ENCODE measurements around the gene PACS1. TPM values are rescaled to one million over a fixed set of nuclear protein-coding genes. Genes with fewer than 3 reads are reported as not detected.

PACS1 gene
- total and polyA plus RNA-seq, 2 donors (not counting 1 experiment from before 2014, with no cell fraction given), result 131 to 303 TPM

DNA sequence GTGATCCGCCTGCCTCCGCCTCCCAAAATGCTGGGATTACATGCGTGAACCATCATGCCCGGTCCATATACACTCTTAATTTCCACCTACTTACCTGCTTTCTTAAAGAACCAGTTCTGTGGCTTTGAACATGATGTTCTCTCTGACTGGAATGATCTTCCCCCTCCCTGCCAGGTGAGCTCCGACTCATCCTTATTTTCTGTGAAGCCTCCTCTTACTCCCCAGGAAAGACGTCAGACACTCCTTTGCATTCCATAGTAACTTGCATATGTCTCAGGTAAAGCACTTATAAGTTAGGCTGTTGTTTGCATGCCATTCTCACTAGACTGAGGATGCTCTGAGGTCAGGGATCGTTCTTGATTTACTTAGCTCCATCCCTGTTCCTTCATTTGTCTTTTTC, 106.6 kb downstream of the PACS1 start:
- Histone ChIP-seq H3K27me3 (replicated peaks in 1 of 4; ENCODE audit: control extremely low read depth in 1 of 4, control insufficient read depth in 3 of 4, insufficient read depth in 4 of 4, low read length in 3 of 4) (no peaks in the 10 kb centered on the region), H2AFZ (ENCODE audit: insufficient read depth, low read depth, low read length, poor library complexity, severe bottlenecking) (no peak overlapping the region), H3K36me3 (replicated peaks in 1 of 2; ENCODE audit: control extremely low read depth in 1 of 2, control insufficient read depth in 1 of 2, extremely low read depth in 1 of 2, insufficient read depth in 2 of 2, low read length in 1 of 2) (peaks cover 0 to 5% of the 10 kb centered on the region in 2 experiments), H3K4me3 (ENCODE audit: control extremely low read depth in 1 of 5, extremely low read depth in 1 of 5, insufficient read depth in 1 of 5, low read depth in 2 of 5, low read length in 4 of 5) (no peak overlapping the region), H3K4me1 (ENCODE audit: control insufficient read depth in 2 of 2, insufficient read depth in 2 of 2, low read length in 2 of 2) (no peaks in the 10 kb centered on the region), H3K27ac (ENCODE audit: low read length in 2 of 2) (no peak overlapping the region), H3K9ac (ENCODE audit: low read length) (no peak overlapping the region), H3K9me3 (ENCODE audit: control extremely low read depth in 1 of 3, control insufficient read depth in 2 of 3, insufficient read depth in 1 of 3, low read length in 2 of 3) (no peaks in the 10 kb centered on the region), H4K20me1 (ENCODE audit: control insufficient read depth, insufficient read depth, low read length, poor library complexity, severe bottlenecking) (peaks cover 68% of the 10 kb centered on the region), H3K79me2 (ENCODE audit: control insufficient read depth, insufficient read depth, low read length) (peaks cover 85% of the 10 kb centered on the region), H3K4me2 (replicated peaks; ENCODE audit: low read depth, low read length, poor library complexity, severe bottlenecking) (no peak overlapping the region)
- TF ChIP-seq, protein P1, sequence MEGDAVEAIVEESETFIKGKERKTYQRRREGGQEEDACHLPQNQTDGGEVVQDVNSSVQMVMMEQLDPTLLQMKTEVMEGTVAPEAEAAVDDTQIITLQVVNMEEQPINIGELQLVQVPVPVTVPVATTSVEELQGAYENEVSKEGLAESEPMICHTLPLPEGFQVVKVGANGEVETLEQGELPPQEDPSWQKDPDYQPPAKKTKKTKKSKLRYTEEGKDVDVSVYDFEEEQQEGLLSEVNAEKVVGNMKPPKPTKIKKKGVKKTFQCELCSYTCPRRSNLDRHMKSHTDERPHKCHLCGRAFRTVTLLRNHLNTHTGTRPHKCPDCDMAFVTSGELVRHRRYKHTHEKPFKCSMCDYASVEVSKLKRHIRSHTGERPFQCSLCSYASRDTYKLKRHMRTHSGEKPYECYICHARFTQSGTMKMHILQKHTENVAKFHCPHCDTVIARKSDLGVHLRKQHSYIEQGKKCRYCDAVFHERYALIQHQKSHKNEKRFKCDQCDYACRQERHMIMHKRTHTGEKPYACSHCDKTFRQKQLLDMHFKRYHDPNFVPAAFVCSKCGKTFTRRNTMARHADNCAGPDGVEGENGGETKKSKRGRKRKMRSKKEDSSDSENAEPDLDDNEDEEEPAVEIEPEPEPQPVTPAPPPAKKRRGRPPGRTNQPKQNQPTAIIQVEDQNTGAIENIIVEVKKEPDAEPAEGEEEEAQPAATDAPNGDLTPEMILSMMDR (IDR thresholded peaks at IDR 0.05), result no peak
- TF ChIP-seq EZH2 (IDR thresholded peaks at IDR 0.05; ENCODE audit: borderline replicate concordance, insufficient read depth, low read depth, low read length, poor library complexity, severe bottlenecking), result no peak
- intact Hi-C loops (cut with micrococcal nuclease), result no loop called here
- Mint-ChIP-seq H3K27ac (no peak overlapping the region), H3K27me3 (no peaks in the 10 kb centered on the region), H3K4me3 (no peak overlapping the region), H3K4me1 (peaks cover 30% of the 10 kb centered on the region), H3K9me3 (ENCODE audit: insufficient read depth) (no peaks in the 10 kb centered on the region)
- ATAC-seq (ENCODE audit: low read depth) (no peak), DNase-seq (no peak)
- POLR2A ChIA-PET, result no interaction called here
- CTCF ChIA-PET, result no interaction called here
- WGBS (ENCODE audit: insufficient coverage), result 96% methylated on average over 4 of the region's 7 CpGs

DNA sequence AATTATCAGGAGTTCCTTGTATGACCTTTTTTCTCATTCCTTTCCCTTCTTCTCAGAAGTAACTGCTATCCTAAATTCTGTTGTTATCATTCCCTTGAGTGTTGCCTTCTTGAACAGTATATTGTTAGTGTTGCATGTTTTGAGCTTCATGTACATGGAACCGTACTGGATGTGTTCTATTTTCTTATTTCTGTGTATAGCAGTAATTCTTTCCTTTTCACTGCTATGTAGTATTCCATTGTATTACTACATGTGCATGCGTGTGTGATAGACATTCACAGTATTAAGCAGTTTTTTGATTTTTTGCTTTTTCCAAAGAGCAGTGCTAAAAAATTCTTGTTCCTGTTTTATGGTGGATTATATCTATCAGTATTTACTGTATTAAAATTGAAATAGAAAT, 108.1 kb downstream of the PACS1 start:
- H3K4me2 ChIP-seq (replicated peaks; ENCODE audit: low read depth, low read length, poor library complexity, severe bottlenecking), result no peak overlapping the region
- H3K27me3 ChIP-seq (replicated peaks in 1 of 4; ENCODE audit: control extremely low read depth in 1 of 4, control insufficient read depth in 3 of 4, insufficient read depth in 4 of 4, low read length in 3 of 4), result no peaks in the 10 kb centered on the region
- H3K36me3 ChIP-seq (replicated peaks in 1 of 2; ENCODE audit: control extremely low read depth in 1 of 2, control insufficient read depth in 1 of 2, extremely low read depth in 1 of 2, insufficient read depth in 2 of 2, low read length in 1 of 2), result no peaks in the 10 kb centered on the region
- H3K9me3 Mint-ChIP-seq (ENCODE audit: insufficient read depth), result no peaks in the 10 kb centered on the region
- H3K27ac ChIP-seq (ENCODE audit: low read length in 2 of 2), result no peak overlapping the region
- peaks cover 69% of the 10 kb centered on the region for H4K20me1 ChIP-seq (ENCODE audit: control insufficient read depth, insufficient read depth, low read length, poor library complexity, severe bottlenecking)
- H3K4me3 Mint-ChIP-seq, result no peak overlapping the region
- ChIA-PET CTCF (no interaction called here), POLR2A (no interaction called here)
- peaks cover 37% of the 10 kb centered on the region for H3K4me1 Mint-ChIP-seq
- H2AFZ ChIP-seq (ENCODE audit: insufficient read depth, low read depth, low read length, poor library complexity, severe bottlenecking), result no peak overlapping the region
- no peaks in the 10 kb centered on the region for H3K27me3 Mint-ChIP-seq
- H3K79me2 ChIP-seq (ENCODE audit: control insufficient read depth, insufficient read depth, low read length), result peaks cover 89% of the 10 kb centered on the region
- no CpG with 5 or more reads among the region's 2 CpGs for WGBS (ENCODE audit: insufficient coverage)
- no peak overlapping the region for H3K4me3 ChIP-seq (ENCODE audit: control extremely low read depth in 1 of 5, extremely low read depth in 1 of 5, insufficient read depth in 1 of 5, low read depth in 2 of 5, low read length in 4 of 5)
- DNase-seq, result no peak
- no peak for TF ChIP-seq EZH2 (IDR thresholded peaks at IDR 0.05; ENCODE audit: borderline replicate concordance, insufficient read depth, low read depth, low read length, poor library complexity, severe bottlenecking)
- TF ChIP-seq, protein P1 (IDR thresholded peaks at IDR 0.05), result no peak
- no peak overlapping the region for H3K9ac ChIP-seq (ENCODE audit: low read length)
- H3K9me3 ChIP-seq (ENCODE audit: control extremely low read depth in 1 of 3, control insufficient read depth in 2 of 3, insufficient read depth in 1 of 3, low read length in 2 of 3), result no peaks in the 10 kb centered on the region
- no peak for ATAC-seq (ENCODE audit: low read depth)
- intact Hi-C loops (cut with micrococcal nuclease), result no loop called here
- H3K4me1 ChIP-seq (ENCODE audit: control insufficient read depth in 2 of 2, insufficient read depth in 2 of 2, low read length in 2 of 2), result peaks cover 0 to under 1% of the 10 kb centered on the region in 2 donors
- no peak overlapping the region for H3K27ac Mint-ChIP-seq
